Mesendoderm (in vitro differentiated cells): Measurements from ENCODE around the gene CRABP1.
A peak's percentile ranks its signal among the peaks of the same experiment; 100 is the strongest.

Experiments
- DNase-seq: peaks from one replicate; pipeline ENCODE4 v3.0.0; 2013
- H2AK5ac ChIP-seq: 2 replicates; pipeline ENCODE4 v1.6.1; 2013; ENCODE audit warnings: low read length, inconsistent platforms
- H2BK120ac ChIP-seq: 2 replicates; pipeline ENCODE4 v1.6.1; 2013; ENCODE audit warnings: low read depth, mild to moderate bottlenecking, low read length, moderate library complexity, mixed read lengths
- H2BK15ac ChIP-seq: replicated peaks from 2 replicates; pipeline ENCODE4 v1.6.1; 2013; ENCODE audit warnings: low read depth, mild to moderate bottlenecking, moderate library complexity
- H2BK5ac ChIP-seq: 2 replicates; pipeline ENCODE4 v1.6.1; 2013; ENCODE audit warnings: low read length, inconsistent platforms
- H3K18ac ChIP-seq: 2 replicates; pipeline ENCODE4 v1.6.1; 2013; ENCODE audit warnings: mild to moderate bottlenecking, low read length, mixed read lengths
- H3K23ac ChIP-seq: one replicate; pipeline ENCODE4 v1.6.1; 2013; ENCODE audit warnings: low read length
- H3K27ac ChIP-seq: 2 replicates; pipeline ENCODE4 v1.5.1; 2013; ENCODE audit warnings: low read depth, mild to moderate bottlenecking, inconsistent platforms, low read length, moderate library complexity
- H3K27me3 ChIP-seq: 2 replicates; pipeline ENCODE4 v1.6.1; 2013; ENCODE audit warnings: low read length, control low read depth, mild to moderate bottlenecking, inconsistent platforms; ENCODE audit not compliant: insufficient read depth, poor library complexity
- H3K36me3 ChIP-seq: 2 replicates; pipeline ENCODE4 v1.6.1; 2013; ENCODE audit warnings: low read length, inconsistent platforms; ENCODE audit not compliant: control insufficient read depth, insufficient read depth
- H3K4ac ChIP-seq: one replicate; pipeline ENCODE4 v1.6.1; 2013; ENCODE audit warnings: low read depth, mild to moderate bottlenecking, low read length, moderate library complexity
- H3K4me1 ChIP-seq: 2 replicates; pipeline ENCODE4 v1.6.1; 2013; ENCODE audit warnings: low read depth, low read length, inconsistent platforms; ENCODE audit not compliant: control insufficient read depth
- H3K4me2 ChIP-seq: 2 replicates; pipeline ENCODE4 v1.6.1; 2013; ENCODE audit warnings: low read length
- H3K4me3 ChIP-seq: 2 replicates; pipeline ENCODE4 v1.5.1; 2013; ENCODE audit warnings: mild to moderate bottlenecking, low read length
- H3K56ac ChIP-seq: one replicate; pipeline ENCODE4 v1.6.1; 2013; ENCODE audit warnings: low read length
- H3K79me1 ChIP-seq: 2 replicates; pipeline ENCODE4 v1.6.1; 2013; ENCODE audit warnings: low read length, inconsistent platforms
- H3K79me2 ChIP-seq: 2 replicates; pipeline ENCODE4 v1.6.1; 2013; ENCODE audit warnings: mild to moderate bottlenecking, low read length; ENCODE audit not compliant: control insufficient read depth, insufficient read depth
- H3K9ac ChIP-seq: 2 replicates; pipeline ENCODE4 v1.6.1; 2013; ENCODE audit warnings: low read length, inconsistent platforms
- H4K5ac ChIP-seq: one replicate; pipeline ENCODE4 v1.6.1; 2013; ENCODE audit warnings: low read length
- H4K8ac ChIP-seq: one replicate; pipeline ENCODE4 v1.6.1; 2013; ENCODE audit warnings: low read depth, mild to moderate bottlenecking, control low read depth, low read length, moderate library complexity
- WGBS: extraction: QIAGEN DNeasy Blood & Tissue Kit; methylation state at CpG from one replicate; pipeline ENCODE4 v1.1.7; 2013; ENCODE audit warnings: low lambda C conversion rate, missing lambda C conversion rate; ENCODE audit not compliant: insufficient coverage; ENCODE audit errors: extremely low coverage; 5-methylcytosine and 5-hydroxymethylcytosine counted together

Gene CRABP1

DNA sequence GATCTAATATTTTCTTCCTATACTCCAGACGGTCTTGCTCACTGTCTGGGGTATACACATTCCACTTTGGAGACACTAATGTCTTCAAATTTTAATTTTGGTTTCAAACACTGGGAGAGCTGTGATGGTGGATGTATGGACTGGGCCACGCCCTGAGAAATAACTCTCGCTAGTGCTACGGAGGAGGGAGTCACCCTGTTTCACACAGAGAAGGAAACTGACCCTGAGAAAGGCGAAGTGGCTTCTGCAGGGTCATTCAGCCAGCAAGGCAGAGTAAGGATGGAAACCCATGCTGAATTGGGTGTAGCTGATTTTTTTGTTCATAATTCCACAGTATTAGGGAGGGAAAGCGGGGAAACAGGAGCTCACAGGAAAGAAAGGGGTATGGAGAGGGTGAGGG is 32.2 kb upstream of the CRABP1 start:
- no peak overlapping the region for H3K4me3 ChIP-seq
- H3K4me2 ChIP-seq = no peak overlapping the region
- H4K8ac ChIP-seq = no peak overlapping the region
- no peak overlapping the region for H3K4ac ChIP-seq
- H2AK5ac ChIP-seq = no peak overlapping the region
- DNase-seq = no peak
- no peak overlapping the region for H2BK120ac ChIP-seq
- no peak overlapping the region for H2BK15ac ChIP-seq
- no peak overlapping the region for H3K23ac ChIP-seq
- no CpG with 5 or more reads among the region's 6 CpGs for WGBS
- no peaks in the 10 kb centered on the region for H3K79me1 ChIP-seq
- H3K27me3 ChIP-seq = no peaks in the 10 kb centered on the region
- no peaks in the 10 kb centered on the region for H3K36me3 ChIP-seq
- no peaks in the 10 kb centered on the region for H3K79me2 ChIP-seq
- no peak overlapping the region for H3K27ac ChIP-seq
- H4K5ac ChIP-seq = no peak overlapping the region
- no peak overlapping the region for H2BK5ac ChIP-seq
- no peak overlapping the region for H3K9ac ChIP-seq
- H3K18ac ChIP-seq = no peak overlapping the region
- H3K4me1 ChIP-seq = no peaks in the 10 kb centered on the region
- H3K56ac ChIP-seq = no peak overlapping the region

GRCh38 chr15:78308422-78309032 is 31.6 kb upstream of the CRABP1 start:
- DNase-seq = peak; percentile 80
- Histone ChIP-seq H3K56ac (no peak overlapping the region), H3K27ac (no peak overlapping the region), H4K8ac (no peak overlapping the region), H3K79me2 (no peaks in the 10 kb centered on the region), H2BK15ac (no peak overlapping the region), H3K36me3 (no peaks in the 10 kb centered on the region), H2BK5ac (no peak overlapping the region), H3K18ac (no peak overlapping the region), H3K4me2 (no peak overlapping the region), H3K4me1 (no peaks in the 10 kb centered on the region), H3K23ac (no peak overlapping the region), H3K4ac (no peak overlapping the region), H3K79me1 (no peaks in the 10 kb centered on the region), H3K9ac (no peak overlapping the region), H3K4me3 (no peak overlapping the region), H2BK120ac (no peak overlapping the region), H2AK5ac (no peak overlapping the region), H4K5ac (no peak overlapping the region), H3K27me3 (no peaks in the 10 kb centered on the region)
- WGBS = no CpG with 5 or more reads among the region's 9 CpGs

DNA sequence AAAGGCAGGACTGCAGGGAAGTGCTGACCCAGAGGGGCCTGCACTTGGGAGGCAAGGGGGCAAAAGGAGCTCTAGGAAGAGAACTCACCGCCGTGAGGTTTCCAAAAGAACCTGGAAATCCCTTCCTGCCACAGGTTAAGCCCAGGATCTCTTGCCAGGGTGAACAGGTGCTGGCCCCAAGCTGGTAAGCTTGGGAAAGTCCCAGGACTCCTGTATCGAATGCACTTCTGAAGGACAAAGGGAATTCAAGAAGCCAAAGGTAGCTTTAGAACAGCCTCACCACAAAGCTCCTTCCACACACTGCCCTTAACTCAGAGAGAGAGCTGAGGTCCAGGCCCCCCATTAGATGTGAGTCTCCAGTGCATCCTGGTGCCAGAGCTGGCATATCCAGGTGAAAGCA is 28.9 kb upstream of the CRABP1 start:
- Histone ChIP-seq H3K18ac (no peak overlapping the region), H3K79me1 (no peaks in the 10 kb centered on the region), H2BK120ac (no peak overlapping the region), H3K27ac (no peak overlapping the region), H4K5ac (no peak overlapping the region), H3K4me3 (no peak overlapping the region), H3K36me3 (no peaks in the 10 kb centered on the region), H3K4me2 (no peak overlapping the region), H3K27me3 (no peaks in the 10 kb centered on the region), H3K56ac (no peak overlapping the region), H3K9ac (no peak overlapping the region), H2BK5ac (no peak overlapping the region), H3K23ac (no peak overlapping the region), H2BK15ac (no peak overlapping the region), H4K8ac (no peak overlapping the region), H2AK5ac (no peak overlapping the region), H3K4ac (no peak overlapping the region), H3K4me1 (peaks cover 1% of the 10 kb centered on the region), H3K79me2 (no peaks in the 10 kb centered on the region)
- WGBS = no CpG with 5 or more reads among the region's 3 CpGs
- no peak for DNase-seq

GRCh38 chr15:78312536-78312935 is 27.6 kb upstream of the CRABP1 start:
- H3K4me2 ChIP-seq = no peak overlapping the region
- H2BK15ac ChIP-seq = no peak overlapping the region
- no peak overlapping the region for H3K4me3 ChIP-seq
- no peaks in the 10 kb centered on the region for H3K79me1 ChIP-seq
- no peaks in the 10 kb centered on the region for H3K79me2 ChIP-seq
- no peak overlapping the region for H3K4ac ChIP-seq
- no peaks in the 10 kb centered on the region for H3K36me3 ChIP-seq
- no peaks in the 10 kb centered on the region for H3K27me3 ChIP-seq
- H3K9ac ChIP-seq = no peak overlapping the region
- H3K4me1 ChIP-seq = peaks cover 2% of the 10 kb centered on the region
- H3K27ac ChIP-seq = no peak overlapping the region
- H4K8ac ChIP-seq = no peak overlapping the region
- H2BK5ac ChIP-seq = no peak overlapping the region
- no peak overlapping the region for H3K23ac ChIP-seq
- DNase-seq = no peak
- H2BK120ac ChIP-seq = no peak overlapping the region
- no peak overlapping the region for H3K56ac ChIP-seq
- H3K18ac ChIP-seq = no peak overlapping the region
- H4K5ac ChIP-seq = no peak overlapping the region
- H2AK5ac ChIP-seq = no peak overlapping the region
- no CpG with 5 or more reads among the region's 4 CpGs for WGBS

- no CpG with 5 or more reads among the region's 5 CpGs for WGBS
- Histone ChIP-seq H3K27me3 (no peaks in the 10 kb centered on the region), H2BK15ac (no peak overlapping the region), H3K27ac (no peak overlapping the region), H4K8ac (no peak overlapping the region), H4K5ac (no peak overlapping the region), H2BK120ac (no peak overlapping the region), H2BK5ac (no peak overlapping the region), H3K79me2 (no peaks in the 10 kb centered on the region), H3K79me1 (no peaks in the 10 kb centered on the region), H3K4ac (no peak overlapping the region), H3K23ac (no peak overlapping the region), H3K4me3 (no peak overlapping the region), H3K9ac (no peak overlapping the region), H3K4me1 (peaks cover 2% of the 10 kb centered on the region), H2AK5ac (no peak overlapping the region), H3K18ac (no peak overlapping the region), H3K4me2 (no peak overlapping the region), H3K36me3 (no peaks in the 10 kb centered on the region), H3K56ac (no peak overlapping the region)
- no peak for DNase-seq
These were observed 27.2 kb upstream of the CRABP1 start for GRCh38 chr15:78312957-78313356.

DNA sequence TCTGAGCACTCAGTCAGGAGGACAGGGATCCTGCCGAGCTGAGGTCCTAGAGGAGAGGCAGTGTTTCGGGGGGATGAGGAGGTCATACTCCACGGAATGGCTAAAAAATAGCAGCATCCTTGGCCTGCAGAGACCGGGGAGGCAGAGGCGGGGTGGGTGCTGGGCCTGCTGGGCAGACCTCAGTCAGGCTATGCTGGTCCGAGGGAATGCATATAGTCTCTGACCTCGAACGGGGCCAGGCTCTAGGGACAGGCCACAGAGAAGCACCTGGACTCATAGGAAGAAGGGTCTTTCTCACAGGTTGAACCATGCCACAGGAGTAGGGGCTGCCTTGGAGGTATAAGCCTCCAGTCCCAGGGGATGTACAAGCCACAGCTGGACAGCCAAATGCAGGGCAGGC is 26.8 kb upstream of the CRABP1 start:
- no peak overlapping the region for H3K4ac ChIP-seq
- peaks cover 2% of the 10 kb centered on the region for H3K4me1 ChIP-seq
- no peak for DNase-seq
- H2BK15ac ChIP-seq = no peak overlapping the region
- no peak overlapping the region for H3K4me2 ChIP-seq
- no peaks in the 10 kb centered on the region for H3K79me1 ChIP-seq
- H3K18ac ChIP-seq = no peak overlapping the region
- no peaks in the 10 kb centered on the region for H3K79me2 ChIP-seq
- no peak overlapping the region for H4K5ac ChIP-seq
- H3K4me3 ChIP-seq = no peak overlapping the region
- H2BK120ac ChIP-seq = no peak overlapping the region
- H4K8ac ChIP-seq = no peak overlapping the region
- H2AK5ac ChIP-seq = no peak overlapping the region
- no peak overlapping the region for H3K27ac ChIP-seq
- H2BK5ac ChIP-seq = no peak overlapping the region
- no peak overlapping the region for H3K56ac ChIP-seq
- no CpG with 5 or more reads among the region's 8 CpGs for WGBS
- H3K9ac ChIP-seq = no peak overlapping the region
- no peaks in the 10 kb centered on the region for H3K27me3 ChIP-seq
- no peak overlapping the region for H3K23ac ChIP-seq
- no peaks in the 10 kb centered on the region for H3K36me3 ChIP-seq
